Colon (tissue), 2 donors: ENCODE results near the gene EIF5B.

Experiments
- FAIRE-seq: peaks from 2 replicates; lab custom pipeline; 2012; peaks lifted over from hg19 to GRCh38; lab: Jason Lieb, UNC
- donor health status: control.
- donor health status: control.

EIF5B gene

GRCh38 chr2:99374747-99375146 is 37.6 kb downstream of the EIF5B start:
- no peak for FAIRE-seq

GRCh38 chr2:99376254-99376864 is 39.2 kb downstream of the EIF5B start:
- no peak for FAIRE-seq

DNA sequence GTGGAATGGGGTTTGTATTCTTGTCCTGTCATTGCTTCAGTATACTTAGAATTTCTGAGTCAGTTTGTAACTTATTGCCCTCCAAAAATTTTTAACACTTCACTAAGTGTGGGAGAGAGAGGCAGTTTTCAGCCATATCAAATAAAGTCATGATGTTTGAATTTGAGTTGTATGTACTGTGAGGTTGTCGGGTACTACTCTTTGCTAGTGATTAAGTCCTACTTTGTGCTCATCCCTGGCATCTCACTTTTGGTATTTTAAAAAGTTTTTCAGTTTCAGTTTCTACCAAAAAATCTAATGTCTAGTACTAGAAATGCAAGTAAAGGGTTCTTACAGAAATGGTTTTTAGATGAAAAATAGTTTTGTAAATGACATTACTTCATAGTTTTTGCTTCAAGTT is 40.7 kb downstream of the EIF5B start:
- FAIRE-seq: no peak

DNA sequence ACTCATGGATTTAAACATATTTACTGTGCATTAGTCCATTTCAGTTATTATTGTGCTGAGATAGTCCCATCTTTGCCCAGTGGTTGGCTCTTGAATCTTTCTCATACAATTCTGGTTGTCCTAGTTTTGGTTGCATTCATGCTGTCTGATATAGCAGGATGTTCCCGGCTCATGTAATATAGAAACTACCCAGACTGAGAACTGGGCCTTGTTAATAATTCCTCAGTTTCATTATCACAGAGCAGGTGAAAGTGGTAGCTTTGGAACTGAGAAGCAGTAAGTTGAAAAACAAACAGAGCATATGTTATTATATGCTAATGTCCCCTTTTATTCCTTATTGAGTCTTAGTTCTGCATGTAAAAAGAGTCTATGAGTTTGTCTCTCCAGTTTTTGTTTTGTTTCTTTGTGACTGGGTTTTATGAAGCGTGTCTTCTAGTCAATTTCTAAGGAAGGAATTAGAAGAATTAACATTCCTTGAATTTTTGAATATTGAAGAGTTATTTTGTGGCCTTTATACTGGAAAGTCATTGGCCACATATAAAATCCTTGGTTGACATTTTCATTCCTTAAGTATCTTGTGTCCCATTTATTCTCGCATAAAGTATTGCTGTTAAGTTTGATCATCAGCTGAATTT is 43.3 kb downstream of the EIF5B start:
- FAIRE-seq: no peak

DNA sequence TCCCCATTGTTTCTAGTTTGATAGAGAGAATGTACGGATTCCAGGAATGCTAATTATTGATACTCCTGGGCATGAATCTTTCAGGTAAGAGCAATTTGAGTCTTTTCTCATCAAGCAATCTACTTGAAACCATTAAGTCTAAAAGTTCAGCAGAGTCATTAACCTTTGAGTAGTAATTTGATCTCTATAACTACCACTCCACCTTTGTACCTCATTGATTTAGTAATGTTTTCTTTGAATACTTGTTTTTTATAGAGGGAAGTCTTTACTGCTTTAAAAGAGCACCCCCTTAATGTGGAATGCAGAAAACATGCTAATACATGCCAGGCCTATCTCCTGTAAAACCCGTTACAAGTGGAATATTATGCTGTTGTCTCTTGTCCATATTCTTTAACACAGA is 45.0 kb downstream of the EIF5B start:
- FAIRE-seq: no peak

- no peak for FAIRE-seq
Observed at GRCh38 chr2:99386011-99386410, 48.8 kb downstream of the EIF5B start.

GRCh38 chr2:99388892-99389291 is 51.7 kb downstream of the EIF5B start:
- no peak for FAIRE-seq

DNA sequence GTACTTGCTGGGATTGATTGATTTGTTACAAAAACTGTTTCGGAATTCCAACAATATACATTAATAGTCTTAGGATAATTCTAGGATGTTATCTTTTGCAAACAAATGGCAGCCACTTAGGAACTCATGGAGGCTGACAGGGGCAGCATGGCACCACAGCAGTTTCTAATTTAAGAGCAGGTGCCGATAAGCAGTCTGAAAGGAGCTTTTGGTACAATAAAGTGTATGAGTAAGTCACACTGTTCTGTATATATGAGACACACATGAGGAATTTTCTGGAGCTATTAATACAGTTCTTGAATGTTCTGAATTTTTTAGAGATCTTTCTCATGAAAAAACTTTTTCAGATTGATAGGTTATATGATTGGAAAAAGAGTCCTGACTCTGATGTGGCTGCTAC is 52.2 kb downstream of the EIF5B start:
- FAIRE-seq: no peak

- FAIRE-seq: no peak
Observed at GRCh38 chr2:99389946-99390345, 52.8 kb downstream of the EIF5B start.

DNA sequence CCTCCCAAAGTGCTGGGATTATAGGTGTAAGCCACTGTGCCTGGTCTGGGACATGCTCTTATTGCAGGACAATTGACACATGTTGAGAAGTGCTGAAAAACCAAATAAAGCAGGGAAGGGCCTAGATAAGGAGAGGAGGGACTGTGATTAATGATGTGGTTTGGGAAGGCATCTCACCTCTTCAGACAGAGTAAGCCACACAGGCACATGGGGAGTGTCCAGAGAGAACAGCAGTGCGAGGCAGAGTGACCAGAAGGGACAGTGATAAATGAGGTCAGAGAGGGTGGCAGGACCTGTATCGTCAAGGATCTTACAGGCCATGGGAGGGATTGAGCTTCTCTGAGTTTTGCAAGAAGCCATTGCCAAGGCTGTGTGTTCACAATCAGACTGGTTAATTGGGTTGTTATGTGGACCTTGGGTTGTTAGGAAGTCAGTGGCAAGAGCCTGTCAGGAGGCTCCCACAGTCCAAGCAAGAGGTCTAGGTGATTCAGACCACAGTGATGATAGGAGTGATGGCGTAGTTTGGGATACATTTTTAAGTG is 58.5 kb downstream of the EIF5B start:
- FAIRE-seq: no peak

GRCh38 chr2:99397266-99397920 is 60.2 kb downstream of the EIF5B start:
- FAIRE-seq: no peak

GRCh38 chr2:99398303-99398702 is 61.1 kb downstream of the EIF5B start:
- no peak for FAIRE-seq

- no peak for FAIRE-seq
Observed at GRCh38 chr2:99399063-99399462, 61.9 kb downstream of the EIF5B start.

DNA sequence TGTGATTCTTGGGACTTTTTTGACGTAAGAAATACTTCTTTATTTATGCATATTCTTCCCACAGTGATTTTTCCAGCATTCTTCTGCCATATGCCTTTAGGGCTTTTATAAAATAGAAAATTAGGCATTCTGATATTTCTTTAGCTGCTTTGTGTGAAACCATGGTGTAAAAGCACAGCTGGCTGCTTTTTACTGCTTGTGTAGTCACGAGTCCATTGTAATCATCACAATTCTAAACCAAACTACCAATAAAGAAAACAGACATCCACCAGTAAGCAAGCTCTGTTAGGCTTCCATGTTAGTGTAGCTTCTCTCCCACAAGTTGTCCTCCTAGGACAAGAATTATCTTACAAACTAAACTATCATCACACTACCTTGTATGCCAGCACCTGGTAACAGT is 62.6 kb downstream of the EIF5B start:
- FAIRE-seq: no peak

- FAIRE-seq: no peak
Observed at GRCh38 chr2:99401841-99402240, 64.7 kb downstream of the EIF5B start.

GRCh38 chr2:99403084-99403483 is 65.9 kb downstream of the EIF5B start:
- FAIRE-seq: no peak

DNA sequence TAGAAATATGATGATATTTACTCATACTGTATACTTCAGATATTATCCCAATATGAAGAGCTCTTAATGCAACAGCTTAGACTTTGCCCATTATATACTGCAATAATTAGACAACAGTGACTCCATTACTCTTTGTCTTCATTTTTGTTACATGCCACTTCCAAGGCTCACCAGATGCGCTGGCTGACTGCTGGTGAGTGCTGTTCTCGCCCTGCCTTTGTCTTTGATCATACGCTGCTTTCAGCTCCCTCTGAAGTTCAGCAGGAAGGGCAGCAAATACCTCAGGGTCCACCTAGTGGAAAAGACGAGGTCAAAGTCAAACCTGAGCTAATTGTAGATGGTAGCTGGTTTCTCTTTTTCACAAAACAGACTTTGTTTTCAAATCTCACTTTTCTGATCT is 66.3 kb downstream of the EIF5B start:
- no peak for FAIRE-seq

- FAIRE-seq: no peak
Observed at GRCh38 chr2:99404039-99404796, 67.0 kb downstream of the EIF5B start.

- FAIRE-seq: no peak
Observed at GRCh38 chr2:99404797-99405669, 67.8 kb downstream of the EIF5B start.

GRCh38 chr2:99406137-99406536 is 68.9 kb downstream of the EIF5B start:
- no peak for FAIRE-seq

GRCh38 chr2:99410276-99410675 is 73.1 kb downstream of the EIF5B start:
- no peak for FAIRE-seq

DNA sequence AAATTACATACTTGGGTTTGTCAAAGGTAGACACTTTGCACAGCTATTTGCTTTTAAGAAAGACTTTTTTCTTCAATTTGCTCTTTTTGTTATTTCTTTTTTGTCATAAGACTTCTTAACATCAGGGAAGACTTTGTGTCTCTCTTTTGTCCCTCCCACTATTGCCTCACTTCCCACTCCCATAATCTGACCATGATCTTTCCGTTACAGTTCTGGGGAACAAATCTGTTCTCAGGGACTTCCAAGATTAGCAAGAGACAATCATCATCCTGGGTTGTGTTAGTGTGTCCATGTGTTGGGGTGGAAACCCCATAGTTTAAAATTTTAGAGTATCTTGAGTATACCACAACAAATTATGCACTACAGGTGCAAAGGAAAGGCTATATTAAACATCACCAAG is 77.4 kb downstream of the EIF5B start:
- FAIRE-seq: no peak
